CD4-positive, alpha-beta T cell (primary cell): ENCODE data around the gene CA7. TPM values are rescaled to one million over a fixed set of nuclear protein-coding genes. Genes with fewer than 3 reads are reported as not detected.

Source experiments
- ATAC-seq: fragments of 200-7000 bp; cut with Tn5 transposase; one replicate; pipeline ENCODE4 v1.10.0; 2022; ENCODE audit warnings: mild to moderate bottlenecking; ENCODE audit not compliant: poor library complexity
- CTCF ChIA-PET: fragments of 350-600 bp; sonication (Branson Sonifier 250); formaldehyde crosslinking; loops from one replicate; lab custom pipeline; 2021; ENCODE audit warnings: antibody characterized with exemption, inconsistent platforms; lab: Charles Lee
- POLR2A ChIA-PET: fragments of 350-600 bp; sonication (Branson Sonifier 250); formaldehyde crosslinking; loops from one replicate; lab custom pipeline; 2021; ENCODE audit warnings: antibody characterized with exemption, inconsistent platforms; lab: Charles Lee
- DNase-seq, 14 experiments: peaks; one replicate each; pipeline ENCODE4 v3.0.0-alpha.2; 2013 to 2020; ENCODE audit warnings: mixed read lengths in 2 of 14
- H3K27ac ChIP-seq, 2 donors: one replicate each; pipeline versions ENCODE4 v1.5.1 to v1.7.0; 2013; ENCODE audit warnings: low read length in 2 of 2, low read depth in 1 of 2, mild to moderate bottlenecking in 1 of 2
- H3K27me3 ChIP-seq, 2 experiments: 1 replicate in 1 of 2; 2 replicates in 1 of 2; pipeline versions ENCODE4 v1.6.1 to v1.7.0; 2013; ENCODE audit warnings: low read length in 2 of 2, control low read depth in 1 of 2, mild to moderate bottlenecking in 1 of 2, moderate library complexity in 1 of 2; ENCODE audit not compliant: insufficient read depth in 2 of 2, control insufficient read depth in 1 of 2
- H3K36me3 ChIP-seq: one replicate; pipeline ENCODE4 v1.6.1; 2013; ENCODE audit warnings: low read length, control low read depth; ENCODE audit not compliant: insufficient read depth
- H3K4me1 ChIP-seq: one replicate; pipeline ENCODE4 v1.6.1; 2013; ENCODE audit warnings: low read length, control low read depth; ENCODE audit not compliant: insufficient read depth
- H3K4me3 ChIP-seq: one replicate; pipeline ENCODE4 v1.5.1; 2013; ENCODE audit warnings: mild to moderate bottlenecking, low read length, moderate library complexity
- H3K9me3 ChIP-seq, 2 experiments: 1 replicate in 1 of 2; 2 replicates in 1 of 2; pipeline versions ENCODE4 v1.6.1 to v1.7.0; 2013; ENCODE audit warnings: low read length in 2 of 2, mild to moderate bottlenecking in 2 of 2, control low read depth in 1 of 2, moderate library complexity in 1 of 2; ENCODE audit not compliant: control insufficient read depth in 1 of 2, insufficient read depth in 1 of 2
- H3K27ac Mint-ChIP-seq: one replicate; pipeline ENCODE4 v1.8.0; 2020; ENCODE audit warnings: mixed read lengths
- H3K27me3 Mint-ChIP-seq: one replicate; pipeline ENCODE4 v1.8.0; 2021; ENCODE audit warnings: mixed read lengths
- H3K36me3 Mint-ChIP-seq: one replicate; pipeline ENCODE4 v1.8.0; 2021; ENCODE audit warnings: low read depth, mixed read lengths
- H3K4me1 Mint-ChIP-seq: one replicate; pipeline ENCODE4 v1.8.0; 2021; ENCODE audit warnings: low read depth, mixed read lengths
- H3K4me3 Mint-ChIP-seq: one replicate; pipeline ENCODE4 v1.8.0; 2020; ENCODE audit warnings: mild to moderate bottlenecking, mixed read lengths
- H3K9me3 Mint-ChIP-seq: one replicate; pipeline ENCODE4 v1.8.0; 2020; ENCODE audit warnings: mixed read lengths
- intact Hi-C, 2 experiments: fragments of 100-400 bp; cut with DNase I in 1 of 2; cut with micrococcal nuclease in 1 of 2; formaldehyde crosslinking; loops; one replicate each; pipeline versions ENCODE4 v1.15.1 to v1.9.0; 2023 to 2025; cut with DNase I, micrococcal nuclease
- total RNA-seq, 174 experiments: library from RNA in 2 of 174; stranded (reverse) in 2 of 174; gene quantifications; one replicate each; pipeline ENCODE4 v1.2.3 and lab custom pipeline; 2021 to 2026
- TF ChIP-seq, protein P1 (sequence below): fragments of 200-600 bp; IDR thresholded peaks from one replicate; pipeline ENCODE4 v1.8.0; 2022; ENCODE audit warnings: antibody characterized with exemption, mild to moderate bottlenecking

The CA7 gene
- total RNA-seq, 2 experiments from 2014 or later = not detected

DNA sequence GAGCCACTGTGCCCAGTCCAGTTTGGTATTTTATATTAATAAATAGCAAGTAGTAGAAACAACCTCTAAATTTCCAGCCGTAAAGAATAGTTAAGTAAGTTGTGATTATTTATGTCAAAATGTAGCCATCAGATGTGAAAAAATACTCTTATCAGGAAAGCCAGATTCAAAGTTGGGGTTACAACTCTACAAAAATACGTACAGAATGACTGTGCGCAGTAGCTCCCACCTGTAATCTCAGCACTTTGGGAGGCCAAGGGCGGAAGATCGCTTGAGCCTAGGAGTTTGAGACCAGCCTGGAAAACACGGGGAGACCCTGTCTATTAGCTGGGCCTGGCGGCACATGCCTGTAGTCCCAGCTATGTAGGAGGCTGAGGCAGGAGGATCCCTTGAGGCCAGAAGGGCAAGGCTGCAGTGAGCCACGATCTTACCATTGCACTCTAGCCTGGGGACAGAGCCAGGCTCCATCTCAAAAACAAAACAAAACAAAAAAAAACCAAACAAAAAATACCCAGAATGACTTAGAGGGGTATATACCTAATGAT is 37.8 kb downstream of the CA7 start:
- no peaks in the 10 kb centered on the region for H3K27me3 ChIP-seq
- Mint-ChIP-seq H3K27me3 (no peaks in the 10 kb centered on the region), H3K4me1 (peaks cover 46% of the 10 kb centered on the region), H3K9me3 (no peaks in the 10 kb centered on the region), H3K4me3 (peak overlapping the region; percentile 100), H3K27ac (no peak overlapping the region), H3K36me3 (peaks cover 32% of the 10 kb centered on the region)
- ChIA-PET POLR2A (interaction anchor here (1.5 to 2.5 kb wide), 3 partner anchors 14 to 51 kb away, joined by 4 to 27 read pairs (median 7); partner anchors contain the start of gene NAE1), CTCF (interaction anchor here (1.0 to 3.2 kb wide), 5 partner anchors 9 to 136 kb away, joined by 3 to 20 read pairs (median 8); partner anchors contain the start of gene NAE1)
- no peak for DNase-seq
- H3K4me1 ChIP-seq = peaks cover 32% of the 10 kb centered on the region
- intact Hi-C loops = loop anchor here in 1 of 2 experiments (5.0 kb wide), 1 partner anchor 50 kb away; the partner anchor contains the start of gene CIAO2B
- no peak for ATAC-seq
- TF ChIP-seq, protein P1, sequence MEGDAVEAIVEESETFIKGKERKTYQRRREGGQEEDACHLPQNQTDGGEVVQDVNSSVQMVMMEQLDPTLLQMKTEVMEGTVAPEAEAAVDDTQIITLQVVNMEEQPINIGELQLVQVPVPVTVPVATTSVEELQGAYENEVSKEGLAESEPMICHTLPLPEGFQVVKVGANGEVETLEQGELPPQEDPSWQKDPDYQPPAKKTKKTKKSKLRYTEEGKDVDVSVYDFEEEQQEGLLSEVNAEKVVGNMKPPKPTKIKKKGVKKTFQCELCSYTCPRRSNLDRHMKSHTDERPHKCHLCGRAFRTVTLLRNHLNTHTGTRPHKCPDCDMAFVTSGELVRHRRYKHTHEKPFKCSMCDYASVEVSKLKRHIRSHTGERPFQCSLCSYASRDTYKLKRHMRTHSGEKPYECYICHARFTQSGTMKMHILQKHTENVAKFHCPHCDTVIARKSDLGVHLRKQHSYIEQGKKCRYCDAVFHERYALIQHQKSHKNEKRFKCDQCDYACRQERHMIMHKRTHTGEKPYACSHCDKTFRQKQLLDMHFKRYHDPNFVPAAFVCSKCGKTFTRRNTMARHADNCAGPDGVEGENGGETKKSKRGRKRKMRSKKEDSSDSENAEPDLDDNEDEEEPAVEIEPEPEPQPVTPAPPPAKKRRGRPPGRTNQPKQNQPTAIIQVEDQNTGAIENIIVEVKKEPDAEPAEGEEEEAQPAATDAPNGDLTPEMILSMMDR = no peak
- H3K27ac ChIP-seq = no peak overlapping the region
- no peaks in the 10 kb centered on the region for H3K9me3 ChIP-seq
- peaks cover 22% of the 10 kb centered on the region for H3K36me3 ChIP-seq
- no peak overlapping the region for H3K4me3 ChIP-seq

DNA sequence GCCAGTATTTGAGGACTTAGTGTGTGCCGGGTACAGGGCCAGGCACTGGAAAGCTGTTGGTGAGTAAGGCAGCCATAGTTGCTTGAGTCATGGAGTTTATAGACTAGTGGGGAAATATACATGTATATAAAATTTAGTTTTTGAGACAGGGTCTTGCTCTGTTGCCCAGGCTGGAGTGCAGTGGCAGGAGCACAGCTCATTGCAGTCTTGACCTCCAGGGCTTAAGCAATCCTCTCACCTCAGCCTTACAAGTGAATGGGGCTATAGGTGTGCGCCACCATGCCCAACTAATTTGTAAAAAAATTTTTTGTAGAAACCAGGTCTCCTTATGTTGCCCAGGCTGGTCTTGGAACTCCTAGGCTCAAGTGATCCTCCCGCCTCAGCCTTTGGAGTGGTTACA is 38.5 kb downstream of the CA7 start:
- TF ChIP-seq, protein P1 = no peak
- H3K36me3 Mint-ChIP-seq = peaks cover 38% of the 10 kb centered on the region
- H3K27ac ChIP-seq = no peak overlapping the region
- ATAC-seq (no peak), DNase-seq (no peak)
- H3K4me1 Mint-ChIP-seq = peaks cover 51% of the 10 kb centered on the region
- intact Hi-C loops = loop anchor here in 1 of 2 experiments (5.0 kb wide), 1 partner anchor 50 kb away; the partner anchor contains the start of gene CIAO2B
- H3K9me3 Mint-ChIP-seq = no peaks in the 10 kb centered on the region
- CTCF ChIA-PET = interaction anchor here (1.0 to 3.2 kb wide), 2 partner anchors 10 to 15 kb away, joined by 5 to 20 read pairs; no protein-coding TSS in a partner anchor
- H3K27me3 ChIP-seq = no peaks in the 10 kb centered on the region
- no peak overlapping the region for H3K4me3 ChIP-seq
- POLR2A ChIA-PET = no interaction called here
- peaks cover 22% of the 10 kb centered on the region for H3K36me3 ChIP-seq
- no peaks in the 10 kb centered on the region for H3K9me3 ChIP-seq
- H3K27ac Mint-ChIP-seq = no peak overlapping the region
- no peaks in the 10 kb centered on the region for H3K27me3 Mint-ChIP-seq
- H3K4me1 ChIP-seq = peaks cover 32% of the 10 kb centered on the region
- peak overlapping the region; percentile 58 for H3K4me3 Mint-ChIP-seq

DNA sequence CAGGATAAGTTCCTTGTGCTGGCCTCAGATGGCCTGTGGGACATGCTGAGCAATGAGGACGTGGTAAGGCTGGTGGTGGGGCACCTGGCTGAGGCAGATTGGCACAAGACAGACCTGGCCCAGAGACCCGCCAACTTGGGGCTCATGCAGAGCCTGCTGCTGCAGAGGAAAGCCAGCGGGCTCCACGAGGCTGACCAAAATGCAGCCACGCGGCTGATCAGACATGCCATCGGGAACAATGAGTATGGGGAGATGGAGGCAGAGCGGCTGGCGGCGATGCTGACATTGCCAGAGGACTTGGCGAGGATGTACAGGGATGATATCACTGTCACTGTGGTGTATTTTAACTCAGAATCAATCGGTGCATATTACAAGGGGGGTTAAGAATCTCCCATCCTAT is 41.3 kb downstream of the CA7 start:
- Mint-ChIP-seq H3K36me3 (peaks cover 50% of the 10 kb centered on the region), H3K27me3 (no peaks in the 10 kb centered on the region), H3K4me1 (peaks cover 40% of the 10 kb centered on the region), H3K27ac (no peak overlapping the region), H3K9me3 (no peaks in the 10 kb centered on the region), H3K4me3 (no peak overlapping the region)
- peaks cover 18% of the 10 kb centered on the region for H3K4me1 ChIP-seq
- peaks cover 22% of the 10 kb centered on the region for H3K36me3 ChIP-seq
- DNase-seq (no peak), ATAC-seq (no peak)
- no peak overlapping the region for H3K4me3 ChIP-seq
- H3K27me3 ChIP-seq = no peaks in the 10 kb centered on the region
- no peak overlapping the region for H3K27ac ChIP-seq
- TF ChIP-seq, protein P1 = no peak
- intact Hi-C loops = no loop called here
- H3K9me3 ChIP-seq = no peaks in the 10 kb centered on the region
- ChIA-PET CTCF (interaction anchor here (1.3 kb wide), 1 partner anchor 27 kb away, joined by 3 read pairs; no protein-coding TSS in a partner anchor), POLR2A (no interaction called here)
